CD4-positive, alpha-beta T cell treated with Interleukin-1 beta for 1 hour (primary cell): Measurements from ENCODE around the gene TDRD9.

ENCODE experiments used
- DNase-seq, 2 donors: peaks; one replicate each; pipeline ENCODE4 v3.0.0-alpha.2; 2020 to 2022

Gene TDRD9

GRCh38 chr14:103925316-103925715 lies 2.9 kb upstream of the TDRD9 start:
- no peak for DNase-seq

GRCh38 chr14:103927566-103927965 lies 690 bp upstream of the TDRD9 start:
- no peak for DNase-seq

GRCh38 chr14:103930051-103930604 lies 1.9 kb downstream of the TDRD9 start:
- DNase-seq = no peak

- DNase-seq = no peak
Measured at GRCh38 chr14:103931422-103931821, 3.2 kb downstream of the TDRD9 start.

- DNase-seq = no peak
Measured at GRCh38 chr14:103932791-103933490, 4.7 kb downstream of the TDRD9 start.

- no peak for DNase-seq
Measured at GRCh38 chr14:103935102-103935501, 6.8 kb downstream of the TDRD9 start.

- no peak for DNase-seq
Measured at GRCh38 chr14:103941462-103941861, 13.2 kb downstream of the TDRD9 start.

GRCh38 chr14:103941973-103942736 lies 13.9 kb downstream of the TDRD9 start, which contains the start of gene RD3L:
TSS of gene RD3L (minus strand) at chr14:103942529. CDS start at chr14:103941695, 834 bp downstream.
- no peak for DNase-seq

GRCh38 chr14:103943673-103944072 lies 15.4 kb downstream of the TDRD9 start:
- DNase-seq = no peak

- DNase-seq = no peak
Measured at GRCh38 chr14:103946975-103947374, 18.7 kb downstream of the TDRD9 start.

- DNase-seq = no peak
Measured at GRCh38 chr14:103948442-103948841, 20.2 kb downstream of the TDRD9 start.

GRCh38 chr14:103949131-103949790 lies 21.0 kb downstream of the TDRD9 start:
- DNase-seq = no peak

GRCh38 chr14:103960457-103961055 lies 32.3 kb downstream of the TDRD9 start:
- DNase-seq = no peak

- no peak for DNase-seq
Measured at GRCh38 chr14:103961928-103962578, 33.8 kb downstream of the TDRD9 start.

GRCh38 chr14:103966631-103967030 lies 38.4 kb downstream of the TDRD9 start:
- DNase-seq = no peak

GRCh38 chr14:103969961-103970360 lies 41.7 kb downstream of the TDRD9 start:
- no peak for DNase-seq

GRCh38 chr14:103973354-103973753 lies 45.1 kb downstream of the TDRD9 start:
- DNase-seq = no peak

GRCh38 chr14:103974575-103974974 lies 46.3 kb downstream of the TDRD9 start:
- no peak for DNase-seq

- peak in 1 of 2 donors; percentile 10 for DNase-seq
Measured at GRCh38 chr14:103980623-103981238, 52.5 kb downstream of the TDRD9 start.

GRCh38 chr14:103984196-103984595 lies 55.9 kb downstream of the TDRD9 start:
- no peak for DNase-seq

- no peak for DNase-seq
Measured at GRCh38 chr14:103989034-103989433, 60.8 kb downstream of the TDRD9 start.

GRCh38 chr14:103989964-103990363 lies 61.7 kb downstream of the TDRD9 start:
- no peak for DNase-seq
